BLaER1 (cell line): ENCODE results near the gene NELFA.

ENCODE experiments used
- H3K27ac ChIP-seq: shearing (Covaris generic); formaldehyde crosslinking; 2 replicates; pipeline ENCODE4 v1.8.1; 2022
- H3K27me3 ChIP-seq: shearing (Covaris generic); formaldehyde crosslinking; 2 replicates; pipeline ENCODE4 v1.8.1; 2022
- H3K36me3 ChIP-seq: shearing (Covaris generic); formaldehyde crosslinking; 2 replicates; pipeline ENCODE4 v1.8.1; 2022
- H3K4me1 ChIP-seq: shearing (Covaris generic); formaldehyde crosslinking; 2 replicates; pipeline ENCODE4 v1.8.1; 2022
- H3K4me2 ChIP-seq: shearing (Covaris generic); formaldehyde crosslinking; 2 replicates; pipeline ENCODE4 v1.8.1; 2022
- H3K4me3 ChIP-seq: shearing (Covaris generic); formaldehyde crosslinking; 2 replicates; pipeline ENCODE4 v1.8.1; 2022
- H3K9ac ChIP-seq: shearing (Covaris generic); formaldehyde crosslinking; 2 replicates; pipeline ENCODE4 v1.8.1; 2022
- H3K9me3 ChIP-seq: shearing (Covaris generic); formaldehyde crosslinking; 2 replicates; pipeline ENCODE4 v1.8.1; 2022
- H4K20me1 ChIP-seq: shearing (Covaris generic); formaldehyde crosslinking; 2 replicates; pipeline ENCODE4 v1.8.1; 2022
- Cebpa-rat ChIP-seq: shearing (Covaris generic); IDR thresholded peaks from 2 replicates; pipeline ENCODE4 v1.8.1; 2022

The NELFA gene

GRCh38 chr4:1969928-1970723 is 38.6 kb downstream of the NELFA start:
- H3K36me3 ChIP-seq: peaks cover 98% of the 10 kb centered on the region

GRCh38 chr4:1968686-1969295 is 40.0 kb downstream of the NELFA start:
- Histone ChIP-seq H3K9ac (no peak overlapping the region), H3K4me1 (no peaks in the 10 kb centered on the region), H3K27me3 (no peaks in the 10 kb centered on the region), H4K20me1 (peaks cover 52% of the 10 kb centered on the region), H3K4me3 (no peak overlapping the region), H3K4me2 (no peak overlapping the region), H3K27ac (no peak overlapping the region), H3K36me3 (peaks cover 98% of the 10 kb centered on the region), H3K9me3 (no peaks in the 10 kb centered on the region)
- no peak for TF ChIP-seq Cebpa-rat

More at GRCh38 chr4:1969928-1970723, 38.6 kb downstream of the NELFA start:
- no peak overlapping the region for H3K4me3 ChIP-seq
- H3K4me1 ChIP-seq: no peaks in the 10 kb centered on the region
- H3K27ac ChIP-seq: no peak overlapping the region
- no peak overlapping the region for H3K4me2 ChIP-seq
- no peak for TF ChIP-seq Cebpa-rat
- H4K20me1 ChIP-seq: peaks cover 56% of the 10 kb centered on the region
- H3K9me3 ChIP-seq: no peaks in the 10 kb centered on the region
- H3K27me3 ChIP-seq: no peaks in the 10 kb centered on the region
- no peak overlapping the region for H3K9ac ChIP-seq

- Histone ChIP-seq H3K4me3 (no peak overlapping the region), H3K4me2 (no peak overlapping the region), H3K27me3 (no peaks in the 10 kb centered on the region), H3K36me3 (peaks cover 98% of the 10 kb centered on the region), H4K20me1 (peaks cover 48% of the 10 kb centered on the region), H3K9me3 (no peaks in the 10 kb centered on the region), H3K9ac (no peak overlapping the region), H3K27ac (no peak overlapping the region), H3K4me1 (no peaks in the 10 kb centered on the region)
- TF ChIP-seq Cebpa-rat: no peak
Measured at GRCh38 chr4:1967512-1968149, 41.1 kb downstream of the NELFA start.

GRCh38 chr4:1964971-1965370 is 43.8 kb downstream of the NELFA start:
- Histone ChIP-seq H3K4me3 (no peak overlapping the region), H3K9ac (no peak overlapping the region), H3K4me1 (no peaks in the 10 kb centered on the region), H3K4me2 (no peak overlapping the region), H4K20me1 (peaks cover 36% of the 10 kb centered on the region), H3K36me3 (peaks cover 98% of the 10 kb centered on the region), H3K27me3 (no peaks in the 10 kb centered on the region), H3K9me3 (no peaks in the 10 kb centered on the region), H3K27ac (no peak overlapping the region)
- TF ChIP-seq Cebpa-rat: no peak

GRCh38 chr4:1964443-1964842 is 44.3 kb downstream of the NELFA start:
- H3K36me3 ChIP-seq: peaks cover 98% of the 10 kb centered on the region
- no peaks in the 10 kb centered on the region for H3K4me1 ChIP-seq
- no peak overlapping the region for H3K27ac ChIP-seq
- H3K27me3 ChIP-seq: no peaks in the 10 kb centered on the region
- no peak for TF ChIP-seq Cebpa-rat
- no peak overlapping the region for H3K9ac ChIP-seq
- no peak overlapping the region for H3K4me2 ChIP-seq
- H3K4me3 ChIP-seq: no peak overlapping the region
- peaks cover 42% of the 10 kb centered on the region for H4K20me1 ChIP-seq
- H3K9me3 ChIP-seq: no peaks in the 10 kb centered on the region

GRCh38 chr4:1962980-1963379 is 45.8 kb downstream of the NELFA start:
- Histone ChIP-seq H3K4me1 (no peaks in the 10 kb centered on the region), H3K9me3 (no peaks in the 10 kb centered on the region), H3K36me3 (peaks cover 98% of the 10 kb centered on the region)

GRCh38 chr4:1961563-1961962 is 47.2 kb downstream of the NELFA start:
- no peaks in the 10 kb centered on the region for H3K4me1 ChIP-seq
- no peak overlapping the region for H3K9ac ChIP-seq
- no peak overlapping the region for H3K4me2 ChIP-seq
- no peak for TF ChIP-seq Cebpa-rat
- H3K4me3 ChIP-seq: no peak overlapping the region
- no peaks in the 10 kb centered on the region for H3K27me3 ChIP-seq
- no peak overlapping the region for H3K27ac ChIP-seq
- H3K9me3 ChIP-seq: no peaks in the 10 kb centered on the region
- peaks cover 47% of the 10 kb centered on the region; the same call in 1 of the 2 replicates for H4K20me1 ChIP-seq
- peaks cover 99% of the 10 kb centered on the region for H3K36me3 ChIP-seq

More at GRCh38 chr4:1962980-1963379, 45.8 kb downstream of the NELFA start:
- Histone ChIP-seq H3K27me3 (no peaks in the 10 kb centered on the region), H3K27ac (no peak overlapping the region), H4K20me1 (peaks cover 52% of the 10 kb centered on the region), H3K9ac (no peak overlapping the region), H3K4me2 (no peak overlapping the region), H3K4me3 (no peak overlapping the region)
- TF ChIP-seq Cebpa-rat: no peak

- Histone ChIP-seq H3K27me3 (no peaks in the 10 kb centered on the region), H3K4me1 (no peaks in the 10 kb centered on the region), H3K27ac (no peak overlapping the region), H3K36me3 (peaks cover 100% of the 10 kb centered on the region), H3K9ac (no peak overlapping the region), H3K9me3 (no peaks in the 10 kb centered on the region), H3K4me3 (no peak overlapping the region), H4K20me1 (peaks cover 47% of the 10 kb centered on the region; the same call in 1 of the 2 replicates), H3K4me2 (no peak overlapping the region)
- no peak for TF ChIP-seq Cebpa-rat
Measured at GRCh38 chr4:1961038-1961437, 47.7 kb downstream of the NELFA start.

GRCh38 chr4:1960170-1960825 is 48.5 kb downstream of the NELFA start:
- Histone ChIP-seq H3K9me3 (no peaks in the 10 kb centered on the region), H3K4me2 (no peak overlapping the region), H3K27me3 (no peaks in the 10 kb centered on the region), H3K27ac (no peak overlapping the region), H3K9ac (no peak overlapping the region), H3K36me3 (peaks cover 100% of the 10 kb centered on the region), H3K4me1 (no peaks in the 10 kb centered on the region), H3K4me3 (no peak overlapping the region), H4K20me1 (peaks cover 47% of the 10 kb centered on the region; the same call in 1 of the 2 replicates)
- TF ChIP-seq Cebpa-rat: no peak

- Histone ChIP-seq H3K27ac (no peak overlapping the region), H3K36me3 (peaks cover 100% of the 10 kb centered on the region), H3K27me3 (no peaks in the 10 kb centered on the region), H3K4me2 (no peak overlapping the region), H3K9me3 (no peaks in the 10 kb centered on the region), H3K9ac (no peak overlapping the region), H3K4me3 (no peak overlapping the region), H3K4me1 (no peaks in the 10 kb centered on the region), H4K20me1 (peaks cover 47% of the 10 kb centered on the region; the same call in 1 of the 2 replicates)
- no peak for TF ChIP-seq Cebpa-rat
Measured at GRCh38 chr4:1959104-1959384, 49.7 kb downstream of the NELFA start.
